H1 (cell line): ENCODE data around the gene FGF3.

Experiments used
- ASH2L ChIP-seq: fragments of 200-600, 300-600 bp; sonication (generic); IDR thresholded peaks from one replicate; pipeline ENCODE4 v1.7.1; 2017; ENCODE audit warnings: low read length
- CTCF ChIP-seq, 3 experiments: IDR thresholded peaks; 1 replicate in 2 of 3; 2 replicates in 1 of 3; pipeline versions ENCODE4 v1.5.1 to v1.6.1; 2011; ENCODE audit warnings: low read length in 3 of 3, mild to moderate bottlenecking in 3 of 3, inconsistent platforms in 2 of 3, low read depth in 1 of 3, moderate library complexity in 1 of 3; ENCODE audit not compliant: insufficient read depth in 1 of 3; ENCODE audit errors: control extremely low read depth in 1 of 3
- EZH2 ChIP-seq: fragments of 200-600 bp; sonication (generic); IDR thresholded peaks from 2 replicates; pipeline ENCODE4 v1.7.1; 2012; ENCODE audit warnings: low read depth, mild to moderate bottlenecking, moderate library complexity, low read length, inconsistent platforms; ENCODE audit not compliant: severe bottlenecking
- JUND ChIP-seq: IDR thresholded peaks from 2 replicates; pipeline ENCODE4 v1.6.1; 2011; ENCODE audit warnings: mild to moderate bottlenecking, improper control_type of control experiment, low read length
- MAFK ChIP-seq: IDR thresholded peaks from 2 replicates; pipeline ENCODE4 v1.6.1; 2012; ENCODE audit warnings: low read depth, mild to moderate bottlenecking, improper control_type of control experiment, low read length
- NRF1 ChIP-seq: IDR thresholded peaks from 2 replicates; pipeline ENCODE4 v1.6.1; 2011; ENCODE audit warnings: mild to moderate bottlenecking, low read depth, low read length, improper control_type of control experiment
- POLR2A ChIP-seq, 2 experiments: IDR thresholded peaks; 1 replicate in 1 of 2; 2 replicates in 1 of 2; pipeline ENCODE4 v1.6.1; 2011; ENCODE audit warnings: low read depth in 2 of 2, low read length in 2 of 2, mild to moderate bottlenecking in 2 of 2; ENCODE audit errors: control extremely low read depth in 1 of 2
- RFX5 ChIP-seq: IDR thresholded peaks from 2 replicates; pipeline ENCODE4 v1.6.1; 2011; ENCODE audit warnings: low read depth, low read length, improper control_type of control experiment, borderline replicate concordance
- TF ChIP-seq, protein P1 (sequence below): IDR thresholded peaks from 2 replicates; pipeline ENCODE4 v1.6.1; 2012; ENCODE audit warnings: inconsistent platforms

GRCh38 chr11:69839516-69839915 is 20.3 kb upstream of the FGF3 start:
- TF ChIP-seq POLR2A (IDR thresholded peaks at IDR 0.05; ENCODE audit: control extremely low read depth in 1 of 2, low read depth in 2 of 2, low read length in 2 of 2) (no peak), RFX5 (no peak), EZH2 (no peak), ASH2L (no peak), CTCF (IDR thresholded peaks at IDR 0.05; ENCODE audit: control extremely low read depth in 1 of 3, insufficient read depth in 1 of 3, low read depth in 1 of 3, low read length in 3 of 3) (no peak), NRF1 (no peak), JUND (no peak), MAFK (no peak)
- TF ChIP-seq, protein P1, sequence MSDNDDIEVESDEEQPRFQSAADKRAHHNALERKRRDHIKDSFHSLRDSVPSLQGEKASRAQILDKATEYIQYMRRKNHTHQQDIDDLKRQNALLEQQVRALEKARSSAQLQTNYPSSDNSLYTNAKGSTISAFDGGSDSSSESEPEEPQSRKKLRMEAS: no peak
